Loucy (cell line): Measurements from ENCODE around the gene TBC1D30.

Experiments used
- CTCF ChIP-seq: fragments of 200-600 bp; sonication (generic); conservative IDR thresholded peaks from 2 replicates; pipeline ENCODE4 v1.5.1; 2014; ENCODE audit warnings: mild to moderate bottlenecking, antibody characterized with exemption, low read length
- EZH2phosphoT487 ChIP-seq: fragments of 200-600 bp; IDR thresholded peaks from 2 replicates; pipeline ENCODE4 v1.6.1; 2018; ENCODE audit warnings: antibody characterized with exemption, mild to moderate bottlenecking, moderate library complexity, borderline replicate concordance

GRCh38 chr12:64894827-64895475 lies 70.5 kb downstream of the TBC1D30 start:
- TF ChIP-seq CTCF (no peak), EZH2phosphoT487 (no peak)
